GM18951 (cell line): ENCODE data around the gene MERTK.
"Not testable (repeated sequence)": the region's sequence is repeated elsewhere in the genome, so short reads cannot be mapped to it uniquely, and the experiment has no call there.

Experiments
- POLR2A ChIP-seq: IDR thresholded peaks from 4 replicates; pipeline ENCODE4 v1.6.1; 2011; ENCODE audit warnings: mild to moderate bottlenecking; ENCODE audit not compliant: insufficient read length, insufficient read depth; ENCODE audit errors: extremely low read depth
- in situ Hi-C: fragments of 300-500 bp; cut with MboI; formaldehyde crosslinking; loops from one replicate; pipeline ENCODE4 v1.12.0; 2022; ENCODE audit warnings: low sequenced_read_pairs, mixed read lengths, inconsistent platforms; ENCODE audit not compliant: unreplicated experiment

Gene MERTK

DNA sequence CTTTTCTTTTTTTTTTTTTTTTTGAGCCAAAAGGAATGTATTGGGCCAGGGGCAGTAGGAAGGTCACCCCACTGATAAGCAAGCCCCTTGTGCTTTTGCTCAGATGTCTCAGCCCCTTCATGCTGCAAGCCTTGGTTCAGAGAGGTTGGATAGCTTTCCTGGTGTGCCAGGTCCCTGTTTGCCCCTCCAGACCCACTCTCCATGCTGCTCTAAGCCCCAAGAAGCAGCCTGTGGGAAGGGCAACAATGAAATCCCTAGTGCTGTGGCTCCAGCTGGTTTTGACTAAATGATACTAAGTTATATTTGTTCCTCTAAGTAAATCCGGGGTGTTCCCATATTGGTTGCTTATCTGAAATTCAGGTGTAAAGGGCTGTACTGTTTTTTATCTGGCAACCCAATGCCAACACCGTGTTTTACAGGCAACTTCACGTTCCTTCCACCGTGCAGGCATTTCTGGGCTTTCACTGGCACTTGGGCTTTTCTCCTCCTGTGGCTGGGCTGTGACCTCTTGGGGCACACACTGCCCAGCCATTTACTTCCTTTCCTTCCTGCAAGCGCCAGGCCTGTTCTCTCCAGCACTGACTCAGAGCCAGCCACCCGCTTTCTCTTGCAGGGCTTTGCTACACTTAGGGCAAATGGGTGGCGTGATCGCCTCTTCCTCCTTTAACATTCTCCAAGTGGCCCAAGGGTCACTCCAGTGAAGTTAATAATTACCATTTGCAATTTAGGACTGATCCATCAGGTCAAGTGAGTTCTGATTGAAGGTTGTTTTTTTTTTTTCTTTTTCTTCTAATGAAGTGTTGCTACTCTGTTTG is 21.6 kb downstream of the MERTK start:
- TF ChIP-seq POLR2A = no peak
- in situ Hi-C loops = no loop called here

DNA sequence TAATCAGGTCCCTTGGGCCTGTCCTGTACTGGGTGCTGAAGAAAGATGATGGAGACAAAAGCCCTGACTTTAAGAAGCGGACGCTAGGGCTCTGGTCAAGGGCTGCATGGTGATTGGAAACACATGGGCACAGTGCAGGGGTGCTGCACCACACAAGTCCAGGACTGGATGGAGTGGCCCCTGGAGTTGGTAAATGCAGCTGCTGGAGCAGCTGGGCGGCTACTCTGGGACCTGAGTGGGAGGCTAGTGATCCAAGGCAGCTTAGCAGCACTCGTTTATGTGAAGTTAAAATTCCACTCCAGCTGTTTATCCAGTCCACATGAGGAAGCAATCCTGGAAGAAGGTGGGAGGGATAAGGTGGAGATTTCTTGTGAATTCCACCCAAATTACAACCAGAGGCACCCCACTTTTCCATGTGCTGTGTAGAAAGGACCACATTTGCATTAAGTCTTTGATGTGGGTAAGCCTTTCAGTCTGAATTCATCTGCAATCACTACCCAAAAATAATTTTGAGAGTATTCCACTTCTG is 24.9 kb downstream of the MERTK start:
- no peak for TF ChIP-seq POLR2A
- in situ Hi-C loops = no loop called here

DNA sequence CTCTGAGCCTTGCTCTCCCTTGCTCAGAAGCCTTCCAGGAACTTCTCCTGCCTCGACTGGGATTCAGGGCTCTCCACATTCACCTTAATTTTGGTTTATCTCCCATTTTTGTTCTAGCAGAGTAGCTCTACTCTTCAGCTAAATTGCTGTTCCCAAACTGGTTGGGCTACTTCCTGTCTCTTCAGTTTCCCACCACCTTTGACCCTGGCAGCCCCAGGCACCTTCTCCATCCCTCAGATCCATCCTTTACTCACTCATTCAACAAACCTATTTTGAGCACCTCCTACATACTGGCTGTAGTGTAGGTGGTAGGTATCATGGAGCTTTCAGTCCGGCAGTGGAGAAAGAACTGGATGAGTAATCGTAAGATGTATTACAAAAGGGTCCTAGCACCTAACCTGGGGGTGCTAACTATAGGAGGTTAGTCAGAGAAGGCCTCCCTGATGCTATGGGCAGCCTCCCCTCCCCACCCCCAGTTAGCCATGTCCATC is 26.3 kb downstream of the MERTK start:
- no peak for TF ChIP-seq POLR2A
- in situ Hi-C loops = no loop called here

DNA sequence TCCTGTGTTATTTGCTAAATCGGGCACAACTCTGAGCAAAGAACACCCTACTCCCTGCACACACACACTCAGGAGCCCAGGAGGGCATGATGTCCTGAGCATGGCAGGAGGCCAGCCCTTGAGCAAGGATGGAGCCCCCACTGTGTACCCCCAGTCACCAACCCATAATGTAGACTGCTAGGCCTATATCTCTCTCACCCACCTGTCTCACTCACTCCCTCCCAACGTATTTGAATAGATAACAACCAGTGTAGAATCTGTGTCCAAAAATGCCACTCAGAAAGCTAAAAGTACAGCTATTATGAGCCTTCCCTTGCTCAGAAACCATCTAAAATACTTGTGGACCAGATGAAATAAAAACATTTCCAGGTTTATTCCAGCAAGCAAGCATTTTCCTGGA is 29.3 kb downstream of the MERTK start:
- in situ Hi-C loops = no loop called here

DNA sequence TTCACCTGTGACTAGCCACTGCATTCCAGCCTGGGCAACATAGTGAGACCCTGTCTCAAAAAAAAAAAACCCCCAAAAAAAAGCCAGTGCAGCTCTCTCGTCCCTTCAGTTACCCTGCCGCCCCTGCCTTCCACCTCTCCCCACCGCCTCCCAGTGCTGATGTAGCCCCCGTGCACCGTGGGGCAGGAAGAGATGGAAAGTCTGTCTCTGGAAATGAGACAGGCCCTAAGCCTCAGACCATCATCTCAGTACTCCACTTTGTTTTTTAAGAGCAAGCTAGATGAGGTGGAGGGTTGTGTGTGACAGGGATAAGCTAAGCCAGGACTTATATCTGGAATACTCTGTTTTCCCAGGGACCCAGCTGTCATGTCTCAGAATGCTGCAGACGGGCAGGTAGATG is 32.0 kb downstream of the MERTK start:
- no peak for TF ChIP-seq POLR2A
- in situ Hi-C loops = no loop called here

More for the DNA sequence above, 29.3 kb downstream of the MERTK start:
- no peak for TF ChIP-seq POLR2A

DNA sequence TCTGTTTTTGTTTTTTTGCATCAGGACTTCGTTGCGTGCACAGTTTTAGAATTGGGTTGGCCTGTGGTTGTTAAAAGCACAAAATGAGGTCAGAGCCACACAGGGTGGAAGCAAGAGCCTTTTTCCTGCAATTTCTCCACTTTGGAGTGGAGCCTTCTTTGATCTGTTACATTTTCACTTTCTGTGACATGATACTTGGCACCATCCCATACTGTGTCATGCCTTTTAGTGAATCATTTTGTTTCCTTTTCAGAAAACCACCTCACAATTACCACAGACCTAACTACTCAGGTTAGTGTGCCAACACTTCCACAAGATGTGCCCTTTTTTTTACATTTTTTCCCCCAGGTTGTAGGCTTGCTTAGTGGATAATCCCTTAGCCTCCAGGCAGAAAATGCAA is 32.5 kb downstream of the MERTK start:
- TF ChIP-seq POLR2A = no peak
- in situ Hi-C loops = no loop called here

DNA sequence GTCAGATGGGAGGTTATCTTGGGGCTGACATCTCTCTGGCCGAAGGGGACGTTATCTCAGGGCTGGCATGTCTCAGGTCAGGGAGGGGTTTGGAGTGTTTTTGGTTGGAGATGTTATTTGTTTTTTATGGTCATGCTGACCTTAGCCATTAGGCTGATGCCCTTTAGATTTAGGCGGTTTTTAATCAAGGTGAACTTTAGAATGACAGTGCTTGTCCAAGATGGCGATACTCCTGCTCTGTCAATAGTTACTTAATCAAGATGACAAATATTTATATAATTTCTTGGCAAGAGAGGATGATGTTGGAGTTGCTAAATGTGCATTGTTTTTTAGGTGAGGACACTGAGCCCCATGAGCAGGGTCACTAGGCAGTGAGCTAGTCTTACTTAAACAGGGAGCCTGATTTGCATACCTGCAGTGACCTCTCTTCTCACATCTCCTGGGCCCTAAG is 34.5 kb downstream of the MERTK start:
- TF ChIP-seq POLR2A = no peak
- in situ Hi-C loops = no loop called here

DNA sequence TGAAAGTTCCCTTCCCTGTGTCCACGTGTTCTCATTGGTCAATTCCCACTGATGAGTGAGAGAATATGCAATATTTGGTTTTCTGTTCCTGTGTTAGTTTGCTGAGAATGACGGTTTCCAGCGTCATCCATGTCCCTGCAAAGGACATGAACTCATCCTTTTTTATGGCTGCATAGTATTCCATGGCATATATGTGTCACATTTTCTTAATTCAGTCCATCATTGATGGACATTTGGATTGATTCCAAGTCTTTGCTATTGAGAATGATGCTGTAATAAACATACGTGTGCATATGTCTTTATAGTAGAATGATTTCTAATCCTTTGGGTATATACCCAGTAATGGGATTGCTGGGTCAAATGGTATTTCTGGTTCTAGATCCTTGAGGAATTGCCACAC is 35.5 kb downstream of the MERTK start:
- in situ Hi-C loops = not testable (repeated sequence)

DNA sequence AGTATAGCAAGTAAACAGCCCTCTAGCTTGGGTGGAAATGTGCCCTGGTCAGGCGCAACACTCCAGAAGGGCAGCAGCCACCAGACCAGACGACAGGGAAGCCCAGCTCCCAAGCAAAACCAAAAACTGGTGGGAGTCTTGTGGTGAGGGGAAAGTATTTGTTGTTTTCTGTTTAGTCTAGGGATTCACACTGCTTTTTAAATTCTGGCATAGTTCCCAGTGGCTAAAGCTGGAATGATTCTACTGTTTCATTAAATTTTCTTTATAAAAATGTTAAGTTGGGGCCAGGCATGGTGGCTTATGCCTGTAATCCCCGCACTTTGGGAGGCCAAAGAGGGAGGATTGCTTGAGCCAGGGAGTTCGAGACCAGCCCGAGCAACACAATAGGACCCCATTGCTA is 38.5 kb downstream of the MERTK start:
- in situ Hi-C loops = no loop called here
- no peak for TF ChIP-seq POLR2A

DNA sequence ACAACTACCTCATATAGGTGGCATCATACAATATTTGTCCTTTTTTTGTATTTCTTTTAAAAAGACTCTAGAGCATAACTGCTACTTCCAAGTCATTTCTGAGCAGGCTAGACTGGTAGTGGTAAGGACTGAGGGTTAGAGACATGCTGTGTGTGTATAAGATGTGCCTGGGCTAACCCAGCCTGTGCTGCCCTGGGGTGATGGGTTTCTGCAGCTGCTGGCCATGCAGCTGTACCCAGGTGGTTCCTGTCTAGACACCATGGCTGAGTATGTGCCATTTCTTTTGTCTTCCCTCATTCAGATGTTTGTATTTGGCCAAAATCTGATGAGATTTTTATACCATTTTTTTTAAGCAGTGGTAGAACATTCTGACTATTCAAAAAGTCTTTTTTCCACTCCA is 40.0 kb downstream of the MERTK start:
- in situ Hi-C loops = no loop called here
- TF ChIP-seq POLR2A = no peak

DNA sequence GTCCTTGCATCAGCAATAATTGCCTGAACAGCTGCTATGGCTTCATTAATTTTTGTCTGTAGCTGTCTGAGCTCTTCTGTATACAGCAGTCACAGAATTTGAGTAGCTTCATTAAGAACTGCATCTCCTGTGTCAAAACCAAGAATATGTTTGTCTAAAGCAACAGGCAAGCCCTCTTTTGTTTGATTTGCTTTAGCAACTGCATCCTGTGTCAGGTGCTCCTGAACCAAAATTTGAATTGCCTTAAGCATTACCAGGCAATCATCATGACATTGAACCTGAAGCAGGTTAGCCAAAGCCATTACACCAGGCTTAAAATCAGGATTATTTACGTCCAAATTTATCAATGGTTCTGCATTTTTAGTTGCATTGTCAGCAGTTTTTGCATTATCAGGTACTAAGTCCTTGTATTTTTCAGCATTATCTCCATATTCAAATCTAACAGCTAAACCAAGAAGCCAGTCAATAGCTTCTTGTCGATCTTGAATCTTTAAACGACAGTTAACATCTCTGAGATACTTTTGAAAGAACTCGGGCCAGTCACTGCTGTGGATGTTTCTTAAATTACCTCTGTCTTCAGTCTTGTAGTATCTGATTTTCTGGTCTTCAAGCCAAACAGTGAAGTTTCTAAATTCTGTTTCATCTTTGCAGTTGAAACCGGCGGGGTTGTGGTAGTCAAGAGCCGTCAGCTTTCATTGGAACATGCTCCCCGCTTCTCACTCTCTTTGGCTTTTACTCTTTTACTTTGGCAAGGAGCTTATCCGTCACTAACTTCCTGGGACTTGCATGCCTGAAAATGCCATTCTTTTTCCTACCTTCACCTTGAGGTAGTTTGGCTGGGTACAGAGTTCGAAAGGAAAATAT is 42.2 kb downstream of the MERTK start:
- in situ Hi-C loops = no loop called here
- no peak for TF ChIP-seq POLR2A

DNA sequence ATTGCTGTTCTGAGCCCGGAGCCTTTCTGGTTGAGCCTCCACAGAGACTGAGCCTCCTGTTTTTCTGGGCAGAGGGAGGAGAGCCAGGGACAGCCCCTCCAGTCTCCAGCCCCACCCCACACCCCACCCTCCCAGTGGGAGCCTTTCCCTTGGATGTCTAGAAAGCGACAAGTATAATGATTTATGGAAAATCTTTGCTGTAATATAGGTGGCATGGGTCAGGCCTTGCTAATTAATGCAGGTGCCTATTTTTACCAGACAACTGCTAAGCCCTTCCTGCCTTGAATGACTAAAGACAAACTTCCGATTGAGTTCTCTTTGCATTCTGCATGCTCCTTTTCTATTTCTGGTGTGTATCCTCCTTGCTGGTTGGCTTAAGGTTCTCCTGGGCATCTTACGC is 43.1 kb downstream of the MERTK start:
- in situ Hi-C loops = no loop called here
- no peak for TF ChIP-seq POLR2A

DNA sequence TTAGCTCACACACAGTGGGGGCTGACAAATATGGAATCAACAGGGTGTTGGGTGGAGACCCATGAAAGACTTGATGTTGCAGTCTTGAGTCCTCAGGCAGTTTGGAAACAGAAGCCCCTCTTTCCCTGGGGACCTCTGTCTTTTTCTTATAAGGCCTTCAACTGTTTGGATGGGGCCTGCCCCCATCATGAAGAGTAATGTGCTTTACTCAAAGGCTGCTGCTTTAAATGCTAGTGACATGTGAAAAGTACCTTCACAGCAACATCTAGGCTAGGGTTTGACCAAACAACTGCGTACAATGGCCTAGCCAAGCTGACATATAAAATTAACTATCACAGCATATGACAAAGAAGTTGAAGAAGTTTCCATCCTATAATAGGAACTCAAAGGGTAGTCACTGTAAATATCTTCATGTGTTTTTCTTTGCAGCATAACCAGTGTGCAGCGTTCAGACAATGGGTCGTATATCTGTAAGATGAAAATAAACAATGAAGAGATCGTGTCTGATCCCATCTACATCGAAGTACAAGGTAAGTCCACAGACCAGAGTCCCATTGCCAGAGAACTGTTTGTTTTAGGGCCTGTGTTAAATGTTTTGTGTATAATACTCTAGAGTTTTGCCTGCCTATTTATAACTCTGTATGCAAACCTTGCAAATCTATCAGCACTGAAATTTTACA is 46.3 kb downstream of the MERTK start:
- in situ Hi-C loops = no loop called here
- TF ChIP-seq POLR2A = no peak
